HCT116 (cell line): ENCODE measurements around the gene APP. TPM values are rescaled to one million over a fixed set of nuclear protein-coding genes. Genes with fewer than 3 reads are reported as not detected.

Experiments
- ATAC-seq: fragments of 200-7000 bp; cut with Tn5 transposase; 2 replicates; pipeline ENCODE4 v1.9.1; 2020; ENCODE audit warnings: mild to moderate bottlenecking, moderate library complexity
- BruUV-seq: library from RNA; stranded (reverse); fragments of 400-500 nt; replicated peaks from 2 replicates; lab custom pipeline; 2021; lab: Mats Ljungman, UMichigan
- CTCF ChIA-PET: fragments of 300-600 bp; sonication (Branson Sonifier 250); formaldehyde crosslinking; loops from one replicate; lab custom pipeline; 2021; ENCODE audit warnings: antibody characterized with exemption; lab: Charles Lee
- POLR2A ChIA-PET: fragments of 300-600, 350-600 bp; sonication (Branson Sonifier 250); formaldehyde crosslinking; loops from one replicate; lab custom pipeline; 2021; ENCODE audit warnings: antibody characterized with exemption; lab: Charles Lee
- RAD21 ChIA-PET, 2 experiments: fragments of 300-600 bp; sonication (Branson Sonifier 250); formaldehyde crosslinking; loops; one replicate each; lab custom pipeline; 2023; ENCODE audit warnings: low total read pairs in 2 of 2; ENCODE audit not compliant: uncharacterized antibody in 2 of 2, unreplicated experiment in 2 of 2, low non-redundant PET in 1 of 2; lab: Charles Lee
- DNase-seq: peaks from one replicate; pipeline ENCODE4 v3.0.0-alpha.2; 2010; ENCODE audit warnings: low read depth, low spot score
- H2AFZ ChIP-seq: fragments of 200-600 bp; shearing (Covaris generic), sonication (generic); 2 replicates; pipeline ENCODE4 v1.6.1; 2017; ENCODE audit warnings: low read depth, mixed run types, mixed read lengths, antibody characterized with exemption, low read length; ENCODE audit not compliant: poor library complexity, severe bottlenecking
- H3K27ac ChIP-seq: 2 replicates; pipeline ENCODE4 v1.5.1; 2012; ENCODE audit warnings: low read depth, low read length
- H3K27me3 ChIP-seq: fragments of 200-600 bp; sonication (generic); 2 replicates; pipeline ENCODE4 v1.6.1; 2016; ENCODE audit warnings: mixed run types, low read length, mixed read lengths; ENCODE audit not compliant: insufficient read depth
- H3K36me3 ChIP-seq, 2 experiments: fragments of 200-500 bp in 1 of 2; fragments of 200-600 bp in 1 of 2; sonication (Bioruptor generic) in 1 of 2; sonication (generic) in 1 of 2; 2 replicates each; pipeline versions ENCODE4 v1.5.1 to v1.6.1; 2014 to 2016; ENCODE audit warnings: low read length in 2 of 2, inconsistent platforms in 1 of 2, mixed read lengths in 1 of 2, mixed run types in 1 of 2; ENCODE audit not compliant: insufficient read depth in 2 of 2, control insufficient read depth in 1 of 2
- H3K4me1 ChIP-seq, 2 experiments: fragments of 200-600 bp in 1 of 2; sonication (generic) in 1 of 2; 2 replicates each; pipeline versions ENCODE4 v1.5.1 to v1.6.1; 2012 to 2017; ENCODE audit warnings: low read length in 2 of 2, inconsistent platforms in 1 of 2, mild to moderate bottlenecking in 1 of 2, mixed read lengths in 1 of 2, mixed run types in 1 of 2, moderate library complexity in 1 of 2; ENCODE audit not compliant: insufficient read depth in 2 of 2, control insufficient read depth in 1 of 2
- H3K4me2 ChIP-seq: fragments of 200-600 bp; sonication (generic); 2 replicates; pipeline ENCODE4 v1.6.1; 2017; ENCODE audit warnings: mixed run types, low read length, mixed read lengths
- H3K4me3 ChIP-seq, 2 experiments: fragments of 200-600 bp in 1 of 2; sonication (generic) in 1 of 2; replicated peaks in 1 of 2; 2 replicates each; pipeline ENCODE4 v1.5.1; 2011 to 2016; ENCODE audit warnings: low read length in 2 of 2, control low read depth in 1 of 2, low read depth in 1 of 2, mild to moderate bottlenecking in 1 of 2, mixed read lengths in 1 of 2, mixed run types in 1 of 2
- H3K79me2 ChIP-seq: fragments of 200-600 bp; sonication (generic); 2 replicates; pipeline ENCODE4 v1.6.1; 2017; ENCODE audit warnings: mild to moderate bottlenecking, mixed run types, low read length, moderate library complexity, mixed read lengths; ENCODE audit not compliant: insufficient read depth
- H3K9ac ChIP-seq: fragments of 200-600 bp; sonication (generic); 2 replicates; pipeline ENCODE4 v1.6.1; 2016; ENCODE audit warnings: low read length, mixed read lengths
- H3K9me2 ChIP-seq: fragments of 200-600 bp; sonication (generic), shearing (Covaris generic); 2 replicates; pipeline ENCODE4 v1.6.1; 2017; ENCODE audit warnings: mixed run types, mild to moderate bottlenecking, moderate library complexity; ENCODE audit not compliant: insufficient read depth
- H3K9me3 ChIP-seq, 2 experiments: fragments of 200-500 bp in 1 of 2; fragments of 200-600 bp in 1 of 2; sonication (Bioruptor generic) in 1 of 2; sonication (generic) in 1 of 2; 2 replicates each; pipeline ENCODE4 v1.6.1; 2014 to 2017; ENCODE audit warnings: low read length in 2 of 2, mixed read lengths in 2 of 2, inconsistent platforms in 1 of 2, low read depth in 1 of 2, mild to moderate bottlenecking in 1 of 2, mixed run types in 1 of 2, moderate library complexity in 1 of 2; ENCODE audit not compliant: control insufficient read depth in 1 of 2, insufficient read depth in 1 of 2
- H4K20me1 ChIP-seq: fragments of 200-600 bp; sonication (generic), shearing (Covaris generic); 2 replicates; pipeline ENCODE4 v1.6.1; 2017; ENCODE audit warnings: mixed run types, mild to moderate bottlenecking, moderate library complexity; ENCODE audit not compliant: insufficient read depth
- CBX3 ChIP-seq: IDR thresholded peaks from 2 replicates; pipeline ENCODE4 v1.6.1; 2012; ENCODE audit warnings: low read depth
- CEBPB ChIP-seq: IDR thresholded peaks from 2 replicates; pipeline ENCODE4 v1.6.1; 2012; ENCODE audit warnings: low read depth
- CTCF ChIP-seq, 3 experiments: fragments of 200-600 bp in 1 of 3; sonication (generic) in 1 of 3; IDR thresholded peaks in 2 of 3; conservative IDR thresholded peaks in 1 of 3; 2 replicates each; pipeline ENCODE4 v1.5.1; 2012 to 2017; ENCODE audit warnings: low read depth in 2 of 3, low read length in 2 of 3, antibody characterized with exemption in 1 of 3, borderline replicate concordance in 1 of 3, control low read depth in 1 of 3, mild to moderate bottlenecking in 1 of 3, mixed read lengths in 1 of 3, mixed run types in 1 of 3, moderate library complexity in 1 of 3; ENCODE audit not compliant: insufficient read depth in 1 of 3
- ELF1 ChIP-seq: IDR thresholded peaks from 2 replicates; pipeline ENCODE4 v1.6.1; 2012; ENCODE audit warnings: low read depth, borderline replicate concordance
- EZH2 ChIP-seq: fragments of 200-600 bp; sonication (generic); IDR thresholded peaks from 2 replicates; pipeline ENCODE4 v1.6.1; 2017; ENCODE audit warnings: antibody characterized with exemption, mixed run types
- FOSL1 ChIP-seq: IDR thresholded peaks from 2 replicates; pipeline ENCODE4 v1.6.1; 2012; ENCODE audit warnings: low read depth
- JUND ChIP-seq: IDR thresholded peaks from 2 replicates; pipeline ENCODE4 v1.6.1; 2012
- MAX ChIP-seq: IDR thresholded peaks from 2 replicates; pipeline ENCODE4 v1.6.1; 2012
- POLR2A ChIP-seq: IDR thresholded peaks from 2 replicates; pipeline ENCODE4 v1.7.0; 2011; ENCODE audit warnings: borderline replicate concordance; ENCODE audit not compliant: insufficient read depth, insufficient read length; ENCODE audit errors: extremely low read depth
- POLR2AphosphoS5 ChIP-seq: IDR thresholded peaks from 2 replicates; pipeline ENCODE4 v1.6.1; 2011; ENCODE audit warnings: mild to moderate bottlenecking, low read depth, low read length, moderate library complexity
- RAD21 ChIP-seq: IDR thresholded peaks from 2 replicates; pipeline ENCODE4 v1.6.1; 2012; ENCODE audit warnings: low read depth, mild to moderate bottlenecking
- SIN3A ChIP-seq: IDR thresholded peaks from 2 replicates; pipeline ENCODE4 v1.6.1; 2012; ENCODE audit warnings: low read depth
- SP1 ChIP-seq: IDR thresholded peaks from 2 replicates; pipeline ENCODE4 v1.6.1; 2012; ENCODE audit warnings: low read depth
- SRF ChIP-seq: IDR thresholded peaks from 2 replicates; pipeline ENCODE4 v1.6.1; 2012; ENCODE audit warnings: low read depth
- TCF7L2 ChIP-seq: IDR thresholded peaks from 2 replicates; pipeline ENCODE4 v1.7.0; 2011; ENCODE audit warnings: borderline replicate concordance, inconsistent platforms; ENCODE audit not compliant: insufficient read depth, insufficient read length; ENCODE audit errors: extremely low read depth
- ZFX ChIP-seq: fragments of 450-650 bp; IDR thresholded peaks from 2 replicates; pipeline ENCODE4 v1.6.1; 2017
- intact Hi-C: fragments of 100-400 bp; cut with micrococcal nuclease; formaldehyde crosslinking; loops from 2 replicates; pipeline ENCODE4 v1.10.0; 2022
- total RNA-seq: library from RNA; stranded (reverse); gene quantifications from one replicate; pipeline ENCODE4 v1.2.1, GENCODE V29; 2021; ENCODE audit not compliant: unreplicated experiment
- TF ChIP-seq, protein P1 (sequence below): IDR thresholded peaks from 2 replicates; pipeline ENCODE4 v1.6.1; 2011; ENCODE audit warnings: mild to moderate bottlenecking, low read length, moderate library complexity; ENCODE audit not compliant: insufficient replicate concordance; ENCODE audit errors: extremely low read depth
- TF ChIP-seq, protein P2 (sequence below): IDR thresholded peaks from 2 replicates; pipeline ENCODE4 v1.6.1; 2012; ENCODE audit warnings: low read depth

APP gene
- total RNA-seq, 1 experiment from 2014 or later, result 267 TPM

DNA sequence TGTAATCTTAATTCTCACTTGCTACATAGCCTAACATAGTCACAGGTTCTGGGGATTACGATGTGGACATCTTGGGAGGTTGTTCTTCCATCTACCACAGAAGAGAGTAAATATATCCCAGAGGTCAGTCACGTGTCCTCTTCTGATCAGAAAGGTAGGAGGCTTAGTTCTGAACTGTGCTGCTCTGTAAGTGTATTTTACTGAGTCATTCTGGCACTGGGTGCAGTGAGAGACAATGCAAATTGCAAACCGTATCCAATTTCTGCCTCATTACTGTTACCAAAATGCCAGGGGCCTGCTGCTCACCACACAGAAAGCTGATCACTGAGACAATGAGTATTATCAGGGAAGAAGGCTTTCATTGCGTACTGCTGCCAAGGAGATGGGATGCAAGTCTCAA is 331.8 kb downstream of the APP start:
- no peak overlapping the region for H2AFZ ChIP-seq
- DNase-seq (no peak), ATAC-seq (no peak)
- no peaks in the 10 kb centered on the region for H3K9me3 ChIP-seq
- intact Hi-C loops, result no loop called here
- H4K20me1 ChIP-seq, result no peaks in the 10 kb centered on the region
- H3K79me2 ChIP-seq, result no peaks in the 10 kb centered on the region
- no peaks in the 10 kb centered on the region for H3K36me3 ChIP-seq
- H3K9ac ChIP-seq, result no peak overlapping the region
- no TSS peak for BruUV-seq
- no peaks in the 10 kb centered on the region for H3K4me1 ChIP-seq
- no peak overlapping the region for H3K27ac ChIP-seq
- ChIA-PET POLR2A (no interaction called here), RAD21 (no interaction called here), CTCF (no interaction called here)
- no peaks in the 10 kb centered on the region for H3K9me2 ChIP-seq
- no peak for TF ChIP-seq JUND
- TF ChIP-seq, protein P1, sequence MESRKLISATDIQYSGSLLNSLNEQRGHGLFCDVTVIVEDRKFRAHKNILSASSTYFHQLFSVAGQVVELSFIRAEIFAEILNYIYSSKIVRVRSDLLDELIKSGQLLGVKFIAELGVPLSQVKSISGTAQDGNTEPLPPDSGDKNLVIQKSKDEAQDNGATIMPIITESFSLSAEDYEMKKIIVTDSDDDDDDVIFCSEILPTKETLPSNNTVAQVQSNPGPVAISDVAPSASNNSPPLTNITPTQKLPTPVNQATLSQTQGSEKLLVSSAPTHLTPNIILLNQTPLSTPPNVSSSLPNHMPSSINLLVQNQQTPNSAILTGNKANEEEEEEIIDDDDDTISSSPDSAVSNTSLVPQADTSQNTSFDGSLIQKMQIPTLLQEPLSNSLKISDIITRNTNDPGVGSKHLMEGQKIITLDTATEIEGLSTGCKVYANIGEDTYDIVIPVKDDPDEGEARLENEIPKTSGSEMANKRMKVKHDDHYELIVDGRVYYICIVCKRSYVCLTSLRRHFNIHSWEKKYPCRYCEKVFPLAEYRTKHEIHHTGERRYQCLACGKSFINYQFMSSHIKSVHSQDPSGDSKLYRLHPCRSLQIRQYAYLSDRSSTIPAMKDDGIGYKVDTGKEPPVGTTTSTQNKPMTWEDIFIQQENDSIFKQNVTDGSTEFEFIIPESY, result no peak
- no peak for TF ChIP-seq SRF
- TF ChIP-seq CEBPB, result no peak
- TF ChIP-seq POLR2A, result no peak
- TF ChIP-seq POLR2AphosphoS5, result no peak
- TF ChIP-seq CTCF (IDR thresholded peaks at IDR 0.05 in 2 of 3, conservative IDR thresholded peaks at IDR 0.05 in 1 of 3; ENCODE audit: borderline replicate concordance in 1 of 3, insufficient read depth in 1 of 3, low read depth in 2 of 3, low read length in 2 of 3), result no peak
- no peak for TF ChIP-seq FOSL1
- TF ChIP-seq RAD21, result no peak
- TF ChIP-seq TCF7L2, result no peak
- no peak for TF ChIP-seq SIN3A
- no peak for TF ChIP-seq ELF1
- no peak for TF ChIP-seq EZH2
- no peak for TF ChIP-seq MAX
- no peak for TF ChIP-seq ZFX
- TF ChIP-seq SP1, result no peak
- TF ChIP-seq, protein P2, sequence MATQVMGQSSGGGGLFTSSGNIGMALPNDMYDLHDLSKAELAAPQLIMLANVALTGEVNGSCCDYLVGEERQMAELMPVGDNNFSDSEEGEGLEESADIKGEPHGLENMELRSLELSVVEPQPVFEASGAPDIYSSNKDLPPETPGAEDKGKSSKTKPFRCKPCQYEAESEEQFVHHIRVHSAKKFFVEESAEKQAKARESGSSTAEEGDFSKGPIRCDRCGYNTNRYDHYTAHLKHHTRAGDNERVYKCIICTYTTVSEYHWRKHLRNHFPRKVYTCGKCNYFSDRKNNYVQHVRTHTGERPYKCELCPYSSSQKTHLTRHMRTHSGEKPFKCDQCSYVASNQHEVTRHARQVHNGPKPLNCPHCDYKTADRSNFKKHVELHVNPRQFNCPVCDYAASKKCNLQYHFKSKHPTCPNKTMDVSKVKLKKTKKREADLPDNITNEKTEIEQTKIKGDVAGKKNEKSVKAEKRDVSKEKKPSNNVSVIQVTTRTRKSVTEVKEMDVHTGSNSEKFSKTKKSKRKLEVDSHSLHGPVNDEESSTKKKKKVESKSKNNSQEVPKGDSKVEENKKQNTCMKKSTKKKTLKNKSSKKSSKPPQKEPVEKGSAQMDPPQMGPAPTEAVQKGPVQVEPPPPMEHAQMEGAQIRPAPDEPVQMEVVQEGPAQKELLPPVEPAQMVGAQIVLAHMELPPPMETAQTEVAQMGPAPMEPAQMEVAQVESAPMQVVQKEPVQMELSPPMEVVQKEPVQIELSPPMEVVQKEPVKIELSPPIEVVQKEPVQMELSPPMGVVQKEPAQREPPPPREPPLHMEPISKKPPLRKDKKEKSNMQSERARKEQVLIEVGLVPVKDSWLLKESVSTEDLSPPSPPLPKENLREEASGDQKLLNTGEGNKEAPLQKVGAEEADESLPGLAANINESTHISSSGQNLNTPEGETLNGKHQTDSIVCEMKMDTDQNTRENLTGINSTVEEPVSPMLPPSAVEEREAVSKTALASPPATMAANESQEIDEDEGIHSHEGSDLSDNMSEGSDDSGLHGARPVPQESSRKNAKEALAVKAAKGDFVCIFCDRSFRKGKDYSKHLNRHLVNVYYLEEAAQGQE, result no peak
- no peak for TF ChIP-seq CBX3
- H3K27me3 ChIP-seq, result peaks cover 14% of the 10 kb centered on the region; the same call in 1 of the 2 replicates
- no peak overlapping the region for H3K4me3 ChIP-seq
- H3K4me2 ChIP-seq, result no peak overlapping the region
